Stimulated activated CD8-positive, alpha-beta memory T cell treated with anti-CD3 and anti-CD28 coated beads, Interleukin-15, amount 100 ng/mL, for 48 hours (primary cell): ENCODE results near the gene SEC23B.

Experiments
- DNase-seq, 2 donors: peaks; one replicate each; pipeline ENCODE4 v3.0.0-alpha.2; 2020; ENCODE audit warnings: low read depth in 2 of 2

The SEC23B gene

DNA sequence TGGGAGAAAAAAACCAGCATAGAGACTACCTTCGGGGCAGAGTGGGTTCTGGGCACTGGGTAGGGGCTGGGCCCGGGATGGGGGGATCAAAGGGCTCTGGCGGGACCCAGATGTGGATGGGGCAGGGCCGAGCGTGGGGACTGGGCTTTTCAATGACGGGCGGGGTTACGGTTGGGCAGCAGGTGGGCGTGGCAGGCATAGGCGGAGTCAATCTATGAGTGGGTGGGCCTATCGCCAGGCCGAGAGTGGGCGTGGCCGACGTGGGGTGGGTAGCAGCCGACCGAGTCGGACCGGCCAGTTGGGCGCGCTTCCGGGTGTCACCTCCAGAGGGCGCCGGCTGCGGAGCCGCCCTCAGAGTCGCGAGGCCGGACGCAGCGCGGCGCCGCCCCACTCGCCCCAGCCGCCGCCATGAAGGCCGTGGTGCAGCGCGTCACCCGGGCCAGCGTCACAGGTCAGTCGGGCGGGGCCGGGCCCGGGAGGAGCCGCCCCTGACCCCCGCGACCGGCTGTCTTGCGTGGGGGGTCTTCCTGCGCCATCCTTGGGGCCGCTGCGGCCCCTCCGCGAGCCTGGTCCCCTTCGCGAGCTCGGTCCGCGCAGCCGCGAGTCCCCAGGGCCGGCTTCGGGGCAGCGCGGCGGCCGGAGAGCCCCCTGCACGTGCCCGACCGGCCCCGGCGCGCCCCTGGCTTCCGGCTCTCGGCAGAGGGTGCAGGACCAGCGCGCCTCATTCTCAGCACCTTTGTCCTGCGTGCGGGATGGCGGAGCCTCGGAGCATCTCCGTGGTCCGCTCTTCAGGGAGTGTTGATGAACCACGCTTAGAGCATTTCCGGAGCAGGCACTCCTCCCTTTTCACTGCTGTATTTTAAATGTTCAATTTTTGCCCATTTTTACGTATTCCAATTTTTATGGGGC lies 80.2 kb downstream of the SEC23B start, which contains the start of gene DTD1:
DTD1 (plus strand) TSS at position 390 of the 909 bp plus-strand sequence; CDS start at position 409, 19 bp downstream.
- DNase-seq, result peak; percentile 86 to 88

- DNase-seq, result no peak
Observed at GRCh38 chr20:18588574-18588933, 80.8 kb downstream of the SEC23B start.

DNA sequence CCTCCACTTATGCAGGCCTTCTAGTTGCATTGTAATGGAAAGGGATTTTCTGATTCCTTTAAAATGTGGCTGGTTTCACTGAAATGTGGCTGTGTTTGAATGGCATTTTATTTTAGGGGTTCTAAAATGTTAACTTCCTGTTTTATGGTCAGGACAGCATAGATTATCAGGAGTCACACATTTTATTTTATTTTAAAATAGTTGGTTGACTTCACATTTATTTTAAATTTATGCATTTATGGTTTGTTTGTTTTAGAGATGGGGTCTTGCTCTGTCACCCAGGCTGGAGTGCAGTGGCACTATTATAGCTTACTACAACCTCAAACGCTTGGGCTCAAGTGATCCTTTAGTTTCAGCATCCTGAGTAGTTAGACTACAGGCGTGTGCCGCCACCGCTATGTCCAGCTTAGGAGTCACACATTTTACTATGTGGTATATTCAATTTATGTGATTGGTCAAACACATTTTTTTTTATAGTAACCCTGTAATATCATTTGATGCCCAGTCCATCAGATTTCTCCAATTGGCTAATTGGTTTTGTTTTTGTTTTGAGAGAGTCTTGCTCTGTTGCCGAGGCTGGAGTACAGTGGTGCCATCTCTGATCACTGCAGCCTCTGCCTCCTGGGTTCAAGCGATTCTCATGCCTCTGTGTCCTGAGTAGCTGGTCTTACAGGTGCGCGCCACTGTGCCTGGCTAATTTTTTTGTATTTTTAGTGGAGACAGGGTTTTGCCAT lies 82.4 kb downstream of the SEC23B start:
- DNase-seq, result no peak

GRCh38 chr20:18596270-18596669 lies 88.5 kb downstream of the SEC23B start:
- DNase-seq, result no peak

- no peak for DNase-seq
Observed at GRCh38 chr20:18609741-18610140, 102.0 kb downstream of the SEC23B start.
